Mammary epithelial cell (primary cell): ENCODE results near the gene PRTFDC1.

Source experiments
- EZH2 ChIP-seq: IDR thresholded peaks from 2 replicates; pipeline ENCODE4 v1.6.1; 2012; ENCODE audit warnings: low read length, inconsistent platforms, borderline replicate concordance
- TF ChIP-seq, protein P1 (sequence below), 2 donors: IDR thresholded peaks in 1 of 2; conservative IDR thresholded peaks in 1 of 2; 2 replicates each; pipeline ENCODE4 v1.5.1; 2011 to 2012; ENCODE audit warnings: inconsistent platforms in 2 of 2, low read length in 2 of 2, mild to moderate bottlenecking in 2 of 2, control low read depth in 1 of 2, low read depth in 1 of 2; ENCODE audit not compliant: insufficient read depth in 1 of 2; ENCODE audit errors: extremely low read depth in 1 of 2

DNA sequence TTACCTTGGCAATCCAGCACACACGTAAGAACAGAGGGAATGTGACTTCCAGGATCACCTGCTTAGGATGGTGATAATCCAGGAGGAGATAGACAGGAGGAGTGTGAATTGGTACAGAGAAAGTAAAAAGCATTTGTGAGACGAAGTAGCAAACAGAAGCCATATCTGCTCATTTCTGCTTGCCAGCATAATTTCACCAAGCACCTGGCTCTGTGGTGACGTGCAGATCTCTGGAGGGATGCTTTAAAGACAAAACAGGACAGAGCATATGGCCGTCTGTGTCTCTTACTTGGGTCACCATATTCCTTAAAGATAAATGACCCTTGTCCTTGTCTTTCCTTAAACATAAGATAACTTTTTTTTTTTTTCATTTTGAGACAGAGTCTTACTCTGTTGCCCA, 138.6 kb downstream of the PRTFDC1 start:
- TF ChIP-seq, protein P1, sequence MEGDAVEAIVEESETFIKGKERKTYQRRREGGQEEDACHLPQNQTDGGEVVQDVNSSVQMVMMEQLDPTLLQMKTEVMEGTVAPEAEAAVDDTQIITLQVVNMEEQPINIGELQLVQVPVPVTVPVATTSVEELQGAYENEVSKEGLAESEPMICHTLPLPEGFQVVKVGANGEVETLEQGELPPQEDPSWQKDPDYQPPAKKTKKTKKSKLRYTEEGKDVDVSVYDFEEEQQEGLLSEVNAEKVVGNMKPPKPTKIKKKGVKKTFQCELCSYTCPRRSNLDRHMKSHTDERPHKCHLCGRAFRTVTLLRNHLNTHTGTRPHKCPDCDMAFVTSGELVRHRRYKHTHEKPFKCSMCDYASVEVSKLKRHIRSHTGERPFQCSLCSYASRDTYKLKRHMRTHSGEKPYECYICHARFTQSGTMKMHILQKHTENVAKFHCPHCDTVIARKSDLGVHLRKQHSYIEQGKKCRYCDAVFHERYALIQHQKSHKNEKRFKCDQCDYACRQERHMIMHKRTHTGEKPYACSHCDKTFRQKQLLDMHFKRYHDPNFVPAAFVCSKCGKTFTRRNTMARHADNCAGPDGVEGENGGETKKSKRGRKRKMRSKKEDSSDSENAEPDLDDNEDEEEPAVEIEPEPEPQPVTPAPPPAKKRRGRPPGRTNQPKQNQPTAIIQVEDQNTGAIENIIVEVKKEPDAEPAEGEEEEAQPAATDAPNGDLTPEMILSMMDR (conservative IDR thresholded peaks at IDR 0.05 in 1 of 2, IDR thresholded peaks at IDR 0.05 in 1 of 2; ENCODE audit: extremely low read depth in 1 of 2, insufficient read depth in 1 of 2, low read depth in 1 of 2, low read length in 2 of 2): no peak
- no peak for TF ChIP-seq EZH2
